Measurements from ENCODE around the gene ZXDA. TPM values are rescaled to one million over a fixed set of nuclear protein-coding genes. Genes with fewer than 3 reads are reported as not detected.

The ZXDA gene
- total and polyA plus RNA-seq, 12 donors = 0.66 to 5.1 (median 4.0) TPM

DNA sequence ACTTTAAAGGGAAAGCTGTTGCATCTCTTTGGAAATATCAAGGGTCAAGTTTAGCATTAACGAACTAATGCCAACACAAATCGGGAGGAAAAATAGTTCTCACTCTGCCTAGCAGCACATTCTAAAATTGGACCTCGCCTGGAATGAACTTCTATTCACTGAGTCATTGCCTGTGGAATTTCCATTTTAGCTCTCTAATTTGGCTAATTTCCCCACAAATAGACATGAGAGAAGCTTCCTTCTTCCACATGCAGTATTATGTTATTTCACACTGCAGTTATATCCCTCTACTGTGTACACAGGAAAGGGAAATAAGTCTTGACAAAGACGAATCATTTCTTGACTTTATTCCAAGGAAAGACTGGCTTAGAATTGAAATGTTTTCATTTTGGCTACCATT lies 9.3 kb downstream of the ZXDA start:
- DNase-seq (peak in 1 of 2 donors; percentile 18), ATAC-seq (peak in 7 of 8 donors; percentile 71 to 93 (median 87))
- Histone ChIP-seq H3K27ac (peak overlapping the region; percentile 27 to 88 (median 53)), H3K4me1 (peaks cover 0 to 65% (median 15%) of the 10 kb centered on the region in 9 donors), H3K36me3 (no peaks in the 10 kb centered on the region), H3K9me3 (peaks cover 0 to 5% (median 0%) of the 10 kb centered on the region in 11 donors), H3K4me3 (peak overlapping the region in 5 of 10 donors; percentile 10 to 34 (median 27)), H3K27me3 (peaks cover 0 to 10% (median 0%) of the 10 kb centered on the region in 7 donors)
- intact Hi-C loops (cut with DNase I) = loop anchor here in 2 of 10 donors (10.0 kb wide), 1 partner anchor 306 kb away; the partner anchor contains the start of gene ZXDB (in 2 of the 2)
- TF ChIP-seq, protein P1, sequence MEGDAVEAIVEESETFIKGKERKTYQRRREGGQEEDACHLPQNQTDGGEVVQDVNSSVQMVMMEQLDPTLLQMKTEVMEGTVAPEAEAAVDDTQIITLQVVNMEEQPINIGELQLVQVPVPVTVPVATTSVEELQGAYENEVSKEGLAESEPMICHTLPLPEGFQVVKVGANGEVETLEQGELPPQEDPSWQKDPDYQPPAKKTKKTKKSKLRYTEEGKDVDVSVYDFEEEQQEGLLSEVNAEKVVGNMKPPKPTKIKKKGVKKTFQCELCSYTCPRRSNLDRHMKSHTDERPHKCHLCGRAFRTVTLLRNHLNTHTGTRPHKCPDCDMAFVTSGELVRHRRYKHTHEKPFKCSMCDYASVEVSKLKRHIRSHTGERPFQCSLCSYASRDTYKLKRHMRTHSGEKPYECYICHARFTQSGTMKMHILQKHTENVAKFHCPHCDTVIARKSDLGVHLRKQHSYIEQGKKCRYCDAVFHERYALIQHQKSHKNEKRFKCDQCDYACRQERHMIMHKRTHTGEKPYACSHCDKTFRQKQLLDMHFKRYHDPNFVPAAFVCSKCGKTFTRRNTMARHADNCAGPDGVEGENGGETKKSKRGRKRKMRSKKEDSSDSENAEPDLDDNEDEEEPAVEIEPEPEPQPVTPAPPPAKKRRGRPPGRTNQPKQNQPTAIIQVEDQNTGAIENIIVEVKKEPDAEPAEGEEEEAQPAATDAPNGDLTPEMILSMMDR (IDR thresholded peaks at IDR 0.05) = no peak
- WGBS, 2 donors = 1 to 5% methylated on average over 4 of the region's 4 CpGs

DNA sequence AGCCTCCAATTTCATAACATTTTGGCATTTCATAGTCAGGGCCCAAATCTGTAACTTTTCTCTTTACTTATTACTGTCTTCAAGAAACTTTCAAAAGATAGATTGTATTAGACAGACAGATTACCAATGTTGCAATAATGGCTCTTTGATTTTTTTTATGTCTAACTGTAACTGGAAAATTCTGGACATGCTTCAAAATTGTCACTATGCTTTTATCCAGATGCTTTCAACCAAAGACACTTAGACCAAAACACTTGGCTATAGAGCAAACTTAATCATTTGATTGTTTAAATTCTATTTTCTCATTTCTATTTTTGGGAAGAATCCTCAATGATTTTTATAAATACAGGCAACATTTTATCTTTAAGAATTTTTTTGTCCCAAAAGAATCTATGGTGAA lies 10.4 kb downstream of the ZXDA start:
- H3K27me3 ChIP-seq = peaks cover 0 to 15% (median 0%) of the 10 kb centered on the region in 7 donors
- no peaks in the 10 kb centered on the region for H3K36me3 ChIP-seq
- no peak for ATAC-seq
- peaks cover 0 to 8% (median 0%) of the 10 kb centered on the region in 11 donors for H3K9me3 ChIP-seq
- H3K4me3 ChIP-seq = no peak overlapping the region
- TF ChIP-seq, protein P1 (IDR thresholded peaks at IDR 0.05) = no peak
- H3K27ac ChIP-seq = peak overlapping the region in 7 of 10 donors; percentile 34 to 88 (median 53)
- no peak for DNase-seq
- H3K4me1 ChIP-seq = peaks cover 0 to 58% (median 11%) of the 10 kb centered on the region in 9 donors
- intact Hi-C loops (cut with DNase I) = loop anchor here in 2 of 10 donors (10.0 kb wide), 1 partner anchor 305 kb away; the partner anchor contains the start of gene ZXDB (in 2 of the 2)

DNA sequence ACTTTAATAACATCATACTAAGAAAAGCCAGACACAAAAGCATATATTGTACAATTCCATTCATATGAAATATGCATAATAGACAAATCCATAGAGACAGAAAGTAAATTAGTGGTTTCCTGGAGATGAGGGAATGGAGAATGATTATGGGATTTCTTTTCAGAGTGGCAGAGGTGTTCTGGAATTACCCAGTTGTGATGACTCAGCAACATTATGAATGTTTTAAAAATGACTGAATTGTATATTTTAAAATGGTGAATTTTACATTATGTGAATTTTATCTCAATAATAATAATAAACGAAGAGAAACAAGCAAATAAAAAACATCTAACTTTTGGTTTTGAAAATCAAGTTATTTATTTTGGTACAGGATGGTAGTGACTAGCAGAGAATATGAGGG lies 11.2 kb downstream of the ZXDA start:
- intact Hi-C loops (cut with DNase I) = no loop called here
- 74 to 80% methylated on average over 1 of the region's 1 CpG for WGBS, 2 donors
- Histone ChIP-seq H3K9me3 (peaks cover 0 to 8% (median 0%) of the 10 kb centered on the region in 11 donors), H3K4me1 (peaks cover 0 to 52% (median 11%) of the 10 kb centered on the region in 9 donors), H3K36me3 (no peaks in the 10 kb centered on the region), H3K27me3 (peaks cover 0 to 15% (median 0%) of the 10 kb centered on the region in 7 donors), H3K4me3 (no peak overlapping the region), H3K27ac (peak overlapping the region in 2 of 10 donors; percentile 77 to 88)
- ATAC-seq (no peak), DNase-seq (no peak)
- TF ChIP-seq, protein P1 (IDR thresholded peaks at IDR 0.05) = no peak

GRCh38 chrX:57871463-57871862 lies 38.8 kb downstream of the ZXDA start:
- ATAC-seq (no peak), DNase-seq (no peak)
- Histone ChIP-seq H3K27ac (no peak overlapping the region), H3K4me1 (no peaks in the 10 kb centered on the region), H3K27me3 (no peaks in the 10 kb centered on the region), H3K36me3 (no peaks in the 10 kb centered on the region), H3K9me3 (peaks cover 0 to 20% (median 0%) of the 10 kb centered on the region in 11 donors), H3K4me3 (no peak overlapping the region)
- TF ChIP-seq, protein P1 (IDR thresholded peaks at IDR 0.05) = no peak
- intact Hi-C loops (cut with DNase I) = loop anchor here in 1 of 10 donors (10.0 kb wide), 1 partner anchor 47 kb away; no protein-coding TSS in a partner anchor
- 88 to 96% methylated on average over 6 of the region's 6 CpGs for WGBS, 2 donors

Other genes starting within 250 kb of the ZXDA start
- gene NLRP2B, start 230.2 kb downstream of the ZXDA start, total RNA-seq = not detected
- gene NLRP2B, start 230.2 kb downstream of the ZXDA start, polyA plus RNA-seq = not detected

All from heart right ventricle (tissue), 16 donors.